ENCODE results near the gene PDE7B. TPM values are rescaled to one million over a fixed set of nuclear protein-coding genes. Genes with fewer than 3 reads are reported as not detected.

PDE7B gene
- polyA plus RNA-seq, 1 of the 3 experiments (the other 2 are of a cell fraction), result 1.9 TPM

- Histone ChIP-seq H3K9me3 (no peaks in the 10 kb centered on the region; the same call in 1 of the 2 replicates), H3K27me3 (ENCODE audit: insufficient read depth) (no peaks in the 10 kb centered on the region), H3K79me2 (ENCODE audit: insufficient read depth) (no peaks in the 10 kb centered on the region; the same call in 1 of the 2 replicates), H3K9ac (no peak overlapping the region), H2AFZ (ENCODE audit: low read depth) (no peak overlapping the region), H3K27ac (ENCODE audit: low read depth in 2 of 2, low read length in 1 of 2) (no peak overlapping the region), H3K9me2 (no peaks in the 10 kb centered on the region), H3F3A (replicated peaks; ENCODE audit: insufficient read depth) (no peaks in the 10 kb centered on the region), H4K20me1 (ENCODE audit: insufficient read depth) (no peaks in the 10 kb centered on the region), H3K4me3 (ENCODE audit: low read depth in 2 of 2, low read length in 1 of 2) (no peak overlapping the region), H3K36me3 (replicated peaks in 1 of 2; ENCODE audit: control insufficient read depth in 1 of 2, insufficient read depth in 2 of 2, low read length in 1 of 2) (no peaks in the 10 kb centered on the region), H3K4me2 (no peak overlapping the region), H3K4me1 (ENCODE audit: control insufficient read depth in 1 of 2, insufficient read depth in 2 of 2, low read depth in 1 of 2, low read length in 1 of 2) (no peaks in the 10 kb centered on the region; a peak in 1 of 4 replicates)
- TF ChIP-seq GABPA (IDR thresholded peaks at IDR 0.05; ENCODE audit: low read depth) (no peak), RAD21 (IDR thresholded peaks at IDR 0.05; ENCODE audit: low read length) (no peak), USF1 (IDR thresholded peaks at IDR 0.05; ENCODE audit: borderline replicate concordance, low read depth) (no peak), TEAD4 (IDR thresholded peaks at IDR 0.05; ENCODE audit: borderline replicate concordance, insufficient read depth) (no peak), EZH2phosphoT487 (IDR thresholded peaks at IDR 0.05; ENCODE audit: borderline replicate concordance, low read depth) (no peak), FOXJ3 (CRISPR knock-in tag; IDR thresholded peaks at IDR 0.05) (no peak), TCF12 (IDR thresholded peaks at IDR 0.05) (no peak), CHD2 (IDR thresholded peaks at IDR 0.05; ENCODE audit: low read length, partially characterized antibody) (no peak), YY1 (IDR thresholded peaks at IDR 0.05; ENCODE audit: low read depth) (no peak), RXRA (IDR thresholded peaks at IDR 0.05; ENCODE audit: borderline replicate concordance, low read depth) (no peak), GATA2 (CRISPR knock-in tag; IDR thresholded peaks at IDR 0.05) (no peak), NRF1 (IDR thresholded peaks at IDR 0.05; ENCODE audit: low read depth, low read length) (no peak), RFX5 (IDR thresholded peaks at IDR 0.05; ENCODE audit: low read length) (no peak), ELF1 (IDR thresholded peaks at IDR 0.05) (no peak), POLR2AphosphoS5 (IDR thresholded peaks at IDR 0.05; ENCODE audit: low read depth, low read length) (no peak), FOXM1 (IDR thresholded peaks at IDR 0.05; ENCODE audit: low read depth) (no peak), SIN3A (IDR thresholded peaks at IDR 0.05; ENCODE audit: borderline replicate concordance, low read depth, low read length) (no peak)
- TF ChIP-seq, protein P1, sequence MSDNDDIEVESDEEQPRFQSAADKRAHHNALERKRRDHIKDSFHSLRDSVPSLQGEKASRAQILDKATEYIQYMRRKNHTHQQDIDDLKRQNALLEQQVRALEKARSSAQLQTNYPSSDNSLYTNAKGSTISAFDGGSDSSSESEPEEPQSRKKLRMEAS (IDR thresholded peaks at IDR 0.05; ENCODE audit: low read depth), result no peak
- TF ChIP-seq, protein P2, sequence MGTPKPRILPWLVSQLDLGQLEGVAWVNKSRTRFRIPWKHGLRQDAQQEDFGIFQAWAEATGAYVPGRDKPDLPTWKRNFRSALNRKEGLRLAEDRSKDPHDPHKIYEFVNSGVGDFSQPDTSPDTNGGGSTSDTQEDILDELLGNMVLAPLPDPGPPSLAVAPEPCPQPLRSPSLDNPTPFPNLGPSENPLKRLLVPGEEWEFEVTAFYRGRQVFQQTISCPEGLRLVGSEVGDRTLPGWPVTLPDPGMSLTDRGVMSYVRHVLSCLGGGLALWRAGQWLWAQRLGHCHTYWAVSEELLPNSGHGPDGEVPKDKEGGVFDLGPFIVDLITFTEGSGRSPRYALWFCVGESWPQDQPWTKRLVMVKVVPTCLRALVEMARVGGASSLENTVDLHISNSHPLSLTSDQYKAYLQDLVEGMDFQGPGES (IDR thresholded peaks at IDR 0.05; ENCODE audit: low read depth, low read length), result no peak
- ChIA-PET CTCF (interaction anchor here (1.2 to 1.6 kb wide), 2 partner anchors 78 to 366 kb away, joined by 4 read pairs; no protein-coding TSS in a partner anchor), POLR2A (no interaction called here)
- no peak for DNase-seq
- WGBS (ENCODE audit: low lambda C conversion rate), result 96% methylated on average over 2 of the region's 2 CpGs
Measured at GRCh38 chr6:135860361-135860760, 8.9 kb downstream of the PDE7B start.

All from SK-N-SH (cell line).